ENCODE measurements around the gene SH3BGRL2. TPM values are rescaled to one million over a fixed set of nuclear protein-coding genes. Genes with fewer than 3 reads are reported as not detected.

SH3BGRL2 gene
- total and polyA plus RNA-seq, 2 donors (not counting 1 experiment from before 2014, with no cell fraction given): 0.01 TPM; not detected in 1

DNA sequence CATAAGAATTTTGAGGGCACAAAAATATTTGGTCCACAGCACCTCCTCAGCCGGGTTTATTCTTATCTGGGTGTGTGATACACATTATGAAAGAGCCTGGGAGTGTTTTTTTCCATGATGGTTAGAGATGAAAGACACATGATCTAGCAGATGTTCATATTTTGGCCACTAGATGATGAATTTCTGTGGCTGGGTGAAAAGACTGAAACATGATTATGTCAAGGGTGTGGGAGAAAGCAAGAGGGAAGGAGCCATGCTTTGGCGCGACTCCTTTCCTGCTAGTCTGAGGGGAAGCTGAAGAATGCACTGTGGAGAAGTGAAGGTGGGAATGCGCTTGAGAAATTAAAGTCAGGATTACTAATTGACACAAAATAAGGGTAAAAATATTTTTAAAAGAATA lies 102.3 kb downstream of the SH3BGRL2 start:
- Histone ChIP-seq H3K27ac (ENCODE audit: low read length in 2 of 2) (no peak overlapping the region), H3K79me2 (ENCODE audit: control insufficient read depth, insufficient read depth, low read length) (no peaks in the 10 kb centered on the region), H3K4me3 (ENCODE audit: control extremely low read depth in 1 of 5, extremely low read depth in 1 of 5, insufficient read depth in 1 of 5, low read depth in 2 of 5, low read length in 4 of 5) (no peak overlapping the region), H3K9me3 (ENCODE audit: control extremely low read depth in 1 of 3, control insufficient read depth in 2 of 3, insufficient read depth in 1 of 3, low read length in 2 of 3) (no peaks in the 10 kb centered on the region), H2AFZ (ENCODE audit: insufficient read depth, low read depth, low read length, poor library complexity, severe bottlenecking) (no peak overlapping the region), H3K4me1 (ENCODE audit: control insufficient read depth in 2 of 2, insufficient read depth in 2 of 2, low read length in 2 of 2) (no peaks in the 10 kb centered on the region), H3K36me3 (replicated peaks in 1 of 2; ENCODE audit: control extremely low read depth in 1 of 2, control insufficient read depth in 1 of 2, extremely low read depth in 1 of 2, insufficient read depth in 2 of 2, low read length in 1 of 2) (no peaks in the 10 kb centered on the region), H3K4me2 (replicated peaks; ENCODE audit: low read depth, low read length, poor library complexity, severe bottlenecking) (no peak overlapping the region), H3K27me3 (replicated peaks in 1 of 4; ENCODE audit: control extremely low read depth in 1 of 4, control insufficient read depth in 3 of 4, insufficient read depth in 4 of 4, low read length in 3 of 4) (peaks cover 0 to 4% (median 0%) of the 10 kb centered on the region in 4 experiments), H3K9ac (ENCODE audit: low read length) (no peak overlapping the region), H4K20me1 (ENCODE audit: control insufficient read depth, insufficient read depth, low read length, poor library complexity, severe bottlenecking) (no peaks in the 10 kb centered on the region)
- Mint-ChIP-seq H3K4me1 (no peaks in the 10 kb centered on the region), H3K9me3 (ENCODE audit: insufficient read depth) (no peaks in the 10 kb centered on the region), H3K4me3 (no peak overlapping the region), H3K27ac (no peak overlapping the region), H3K27me3 (peaks cover 9% of the 10 kb centered on the region)
- intact Hi-C loops (cut with micrococcal nuclease): no loop called here
- no peak for TF ChIP-seq EZH2 (IDR thresholded peaks at IDR 0.05; ENCODE audit: borderline replicate concordance, insufficient read depth, low read depth, low read length, poor library complexity, severe bottlenecking)
- TF ChIP-seq, protein P1, sequence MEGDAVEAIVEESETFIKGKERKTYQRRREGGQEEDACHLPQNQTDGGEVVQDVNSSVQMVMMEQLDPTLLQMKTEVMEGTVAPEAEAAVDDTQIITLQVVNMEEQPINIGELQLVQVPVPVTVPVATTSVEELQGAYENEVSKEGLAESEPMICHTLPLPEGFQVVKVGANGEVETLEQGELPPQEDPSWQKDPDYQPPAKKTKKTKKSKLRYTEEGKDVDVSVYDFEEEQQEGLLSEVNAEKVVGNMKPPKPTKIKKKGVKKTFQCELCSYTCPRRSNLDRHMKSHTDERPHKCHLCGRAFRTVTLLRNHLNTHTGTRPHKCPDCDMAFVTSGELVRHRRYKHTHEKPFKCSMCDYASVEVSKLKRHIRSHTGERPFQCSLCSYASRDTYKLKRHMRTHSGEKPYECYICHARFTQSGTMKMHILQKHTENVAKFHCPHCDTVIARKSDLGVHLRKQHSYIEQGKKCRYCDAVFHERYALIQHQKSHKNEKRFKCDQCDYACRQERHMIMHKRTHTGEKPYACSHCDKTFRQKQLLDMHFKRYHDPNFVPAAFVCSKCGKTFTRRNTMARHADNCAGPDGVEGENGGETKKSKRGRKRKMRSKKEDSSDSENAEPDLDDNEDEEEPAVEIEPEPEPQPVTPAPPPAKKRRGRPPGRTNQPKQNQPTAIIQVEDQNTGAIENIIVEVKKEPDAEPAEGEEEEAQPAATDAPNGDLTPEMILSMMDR (IDR thresholded peaks at IDR 0.05): no peak
- 100% methylated on average over 1 of the region's 4 CpGs for WGBS (ENCODE audit: insufficient coverage)
- DNase-seq: no peak
- ChIA-PET POLR2A (no interaction called here), CTCF (no interaction called here)
- ATAC-seq (ENCODE audit: low read depth): no peak

DNA sequence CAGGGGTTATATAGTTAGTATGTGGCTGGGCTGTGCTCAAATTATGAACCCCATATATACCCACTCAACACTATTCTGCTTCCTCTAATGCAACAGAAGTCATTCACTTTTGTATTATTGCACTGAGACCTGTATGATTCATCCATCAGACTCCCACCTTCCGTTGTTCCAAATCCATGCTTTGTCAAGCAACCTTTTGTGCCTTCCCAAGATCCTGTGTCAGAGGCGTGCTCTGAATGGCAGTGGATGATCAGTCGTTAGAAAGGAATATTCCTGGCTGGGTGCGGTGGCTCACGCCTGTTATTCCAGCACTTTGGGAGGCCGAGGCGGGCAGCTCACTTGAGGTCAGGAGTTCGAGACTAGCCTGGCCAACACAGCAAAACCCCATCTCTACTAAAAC lies 103.2 kb downstream of the SH3BGRL2 start:
- H3K4me1 ChIP-seq (ENCODE audit: control insufficient read depth in 2 of 2, insufficient read depth in 2 of 2, low read length in 2 of 2): no peaks in the 10 kb centered on the region
- WGBS (ENCODE audit: insufficient coverage): 94% methylated on average over 2 of the region's 8 CpGs
- ChIA-PET POLR2A (no interaction called here), CTCF (no interaction called here)
- H3K9me3 ChIP-seq (ENCODE audit: control extremely low read depth in 1 of 3, control insufficient read depth in 2 of 3, insufficient read depth in 1 of 3, low read length in 2 of 3): no peaks in the 10 kb centered on the region
- H3K4me3 ChIP-seq (ENCODE audit: control extremely low read depth in 1 of 5, extremely low read depth in 1 of 5, insufficient read depth in 1 of 5, low read depth in 2 of 5, low read length in 4 of 5): no peak overlapping the region
- no peak overlapping the region for H3K9ac ChIP-seq (ENCODE audit: low read length)
- Mint-ChIP-seq H3K4me3 (no peak overlapping the region), H3K27me3 (peaks cover 9% of the 10 kb centered on the region), H3K27ac (no peak overlapping the region), H3K9me3 (ENCODE audit: insufficient read depth) (no peaks in the 10 kb centered on the region), H3K4me1 (no peaks in the 10 kb centered on the region)
- no peak overlapping the region for H3K4me2 ChIP-seq (replicated peaks; ENCODE audit: low read depth, low read length, poor library complexity, severe bottlenecking)
- peaks cover 0 to 4% (median 0%) of the 10 kb centered on the region in 4 experiments for H3K27me3 ChIP-seq (replicated peaks in 1 of 4; ENCODE audit: control extremely low read depth in 1 of 4, control insufficient read depth in 3 of 4, insufficient read depth in 4 of 4, low read length in 3 of 4)
- TF ChIP-seq, protein P1 (IDR thresholded peaks at IDR 0.05): no peak
- no peak for TF ChIP-seq EZH2 (IDR thresholded peaks at IDR 0.05; ENCODE audit: borderline replicate concordance, insufficient read depth, low read depth, low read length, poor library complexity, severe bottlenecking)
- no peak overlapping the region for H3K27ac ChIP-seq (ENCODE audit: low read length in 2 of 2)
- DNase-seq: no peak
- ATAC-seq (ENCODE audit: low read depth): no peak
- no peak overlapping the region for H2AFZ ChIP-seq (ENCODE audit: insufficient read depth, low read depth, low read length, poor library complexity, severe bottlenecking)
- no peaks in the 10 kb centered on the region for H4K20me1 ChIP-seq (ENCODE audit: control insufficient read depth, insufficient read depth, low read length, poor library complexity, severe bottlenecking)
- intact Hi-C loops (cut with micrococcal nuclease): no loop called here
- no peaks in the 10 kb centered on the region for H3K79me2 ChIP-seq (ENCODE audit: control insufficient read depth, insufficient read depth, low read length)
- H3K36me3 ChIP-seq (replicated peaks in 1 of 2; ENCODE audit: control extremely low read depth in 1 of 2, control insufficient read depth in 1 of 2, extremely low read depth in 1 of 2, insufficient read depth in 2 of 2, low read length in 1 of 2): no peaks in the 10 kb centered on the region

Data from B cell (primary cell).